HS-5 (cell line): ENCODE data around the gene LAPTM5.

ENCODE experiments used
- DNase-seq: peaks from one replicate; pipeline ENCODE4 v3.0.0-alpha.2; 2012; ENCODE audit warnings: low read depth

The LAPTM5 gene

DNA sequence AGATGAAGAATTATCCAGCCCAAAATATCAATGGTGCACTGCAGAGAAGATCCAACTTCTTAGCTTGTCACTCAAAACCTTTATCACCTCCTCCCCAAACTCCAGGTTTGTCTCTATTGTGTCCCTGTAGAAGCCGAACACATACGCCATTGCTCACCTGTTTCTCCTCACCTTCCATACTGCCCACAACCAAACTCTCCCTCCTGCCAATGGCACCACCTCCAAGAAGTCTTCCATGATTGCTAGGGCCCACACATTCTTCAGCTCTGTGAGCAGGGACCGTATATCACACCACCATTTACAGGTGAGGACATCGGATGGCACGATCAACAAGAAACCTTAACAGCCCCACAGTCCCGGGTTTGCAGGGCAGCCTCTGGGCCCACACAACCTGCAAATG, 2.2 kb downstream of the LAPTM5 start:
- no peak for DNase-seq

DNA sequence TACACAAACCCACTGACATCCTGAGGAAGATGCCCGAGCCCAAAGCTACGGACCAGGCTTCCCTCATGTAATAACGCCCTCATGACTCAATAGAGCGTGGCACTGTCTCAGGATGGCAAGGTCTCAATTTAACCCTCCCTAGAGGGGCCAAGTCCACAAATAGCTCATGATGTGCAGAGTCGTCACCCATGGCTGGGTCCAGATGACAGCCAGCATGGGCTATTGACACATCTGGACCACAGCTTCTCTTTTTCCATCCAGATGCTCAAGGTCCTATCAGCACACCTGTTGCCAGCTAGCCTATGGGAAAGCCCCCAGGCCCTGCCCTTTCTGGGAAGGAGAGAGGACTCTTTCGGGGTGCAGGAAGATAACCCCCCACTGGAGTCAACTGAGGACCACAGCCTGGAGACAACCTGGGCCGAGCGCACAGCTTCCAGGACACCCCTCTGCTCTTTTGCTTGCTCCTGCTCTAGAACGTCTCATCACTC, 2.8 kb downstream of the LAPTM5 start:
- DNase-seq = no peak

- DNase-seq = no peak
Measured at GRCh38 chr1:30753660-30754123, 3.9 kb downstream of the LAPTM5 start.

DNA sequence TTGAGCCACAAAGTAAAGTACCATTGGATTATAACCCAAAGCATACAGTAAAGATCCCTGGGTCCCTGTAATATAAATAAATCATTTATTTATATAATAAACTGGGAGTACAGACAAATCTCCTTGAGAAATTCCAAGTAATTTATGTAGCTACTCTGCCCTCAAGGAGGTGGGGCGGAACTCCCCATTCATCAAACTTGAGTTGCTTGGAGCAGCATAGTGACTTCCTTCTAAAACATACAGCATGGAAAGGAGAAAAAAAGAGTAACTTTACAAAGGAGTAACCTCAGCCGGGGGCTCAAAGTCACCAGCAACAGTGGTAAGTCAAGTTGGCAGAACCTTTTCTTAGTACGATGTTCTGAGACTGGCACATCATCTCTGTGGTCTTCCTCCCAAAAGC, 4.5 kb downstream of the LAPTM5 start:
- no peak for DNase-seq

- DNase-seq = no peak
Measured at GRCh38 chr1:30752651-30752908, 5.0 kb downstream of the LAPTM5 start.

GRCh38 chr1:30751830-30752650, 5.5 kb downstream of the LAPTM5 start:
- DNase-seq = no peak

DNA sequence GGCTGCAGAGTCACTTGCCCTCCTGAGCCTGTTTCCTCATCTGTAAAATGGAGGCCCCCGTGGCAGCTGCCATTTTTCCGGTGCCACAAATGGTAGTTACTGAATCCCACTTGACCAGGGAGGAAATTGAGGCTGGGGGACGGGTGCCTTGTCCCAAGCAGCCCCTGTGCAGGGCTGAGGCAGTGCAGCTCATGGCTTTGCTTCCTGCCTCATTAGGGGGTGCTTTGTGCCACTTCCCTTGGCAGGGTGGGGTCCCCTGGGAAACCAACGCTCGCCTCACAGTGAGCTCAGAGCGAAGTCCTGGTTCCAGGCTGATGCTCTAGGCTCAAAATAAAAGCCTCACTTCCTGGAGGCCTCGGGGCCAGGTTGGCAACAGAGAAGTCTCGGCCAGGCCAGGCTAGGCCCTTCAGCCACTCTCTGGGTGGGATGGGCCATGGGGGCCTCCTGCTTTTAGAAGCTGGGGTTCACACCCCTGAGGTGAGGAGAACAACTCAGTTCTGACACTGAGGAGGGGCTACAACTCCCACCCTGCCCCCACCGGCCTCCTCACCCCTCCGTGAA, 6.8 kb downstream of the LAPTM5 start:
- no peak for DNase-seq

GRCh38 chr1:30749691-30750583, 7.6 kb downstream of the LAPTM5 start:
- no peak for DNase-seq

DNA sequence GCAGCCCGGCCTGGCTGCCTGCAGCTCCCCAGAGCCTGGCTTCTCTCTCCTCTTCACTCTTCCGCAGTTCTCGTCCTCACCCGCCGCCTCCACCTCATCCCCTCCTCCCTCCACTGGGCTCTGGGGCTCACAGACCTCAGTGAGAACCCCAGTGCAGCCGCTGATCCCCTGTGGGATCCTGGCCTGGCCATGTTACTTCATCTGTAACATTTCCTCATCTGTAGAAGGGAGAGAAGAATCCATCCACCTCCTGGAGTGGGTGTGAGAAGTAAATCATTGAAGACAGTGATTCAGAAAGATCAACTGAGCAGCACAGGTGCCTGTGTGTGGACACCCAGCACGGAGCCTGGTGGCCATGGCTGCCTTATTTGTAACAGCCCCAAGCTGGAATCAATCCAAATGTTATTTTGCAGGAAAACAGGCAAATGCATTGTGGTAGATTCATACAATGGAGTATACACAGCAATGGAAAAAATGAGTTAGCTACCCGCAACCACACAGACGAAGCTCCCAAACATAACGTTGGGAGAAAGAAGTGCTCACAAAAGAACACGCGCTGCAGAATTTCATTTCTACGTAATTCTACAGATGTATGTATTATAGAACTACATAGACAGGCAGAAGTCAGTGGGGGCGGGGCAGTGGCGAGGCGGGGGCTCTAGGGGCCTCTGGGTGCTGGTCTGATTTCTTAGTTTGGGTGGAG, 8.7 kb downstream of the LAPTM5 start:
- no peak for DNase-seq

DNA sequence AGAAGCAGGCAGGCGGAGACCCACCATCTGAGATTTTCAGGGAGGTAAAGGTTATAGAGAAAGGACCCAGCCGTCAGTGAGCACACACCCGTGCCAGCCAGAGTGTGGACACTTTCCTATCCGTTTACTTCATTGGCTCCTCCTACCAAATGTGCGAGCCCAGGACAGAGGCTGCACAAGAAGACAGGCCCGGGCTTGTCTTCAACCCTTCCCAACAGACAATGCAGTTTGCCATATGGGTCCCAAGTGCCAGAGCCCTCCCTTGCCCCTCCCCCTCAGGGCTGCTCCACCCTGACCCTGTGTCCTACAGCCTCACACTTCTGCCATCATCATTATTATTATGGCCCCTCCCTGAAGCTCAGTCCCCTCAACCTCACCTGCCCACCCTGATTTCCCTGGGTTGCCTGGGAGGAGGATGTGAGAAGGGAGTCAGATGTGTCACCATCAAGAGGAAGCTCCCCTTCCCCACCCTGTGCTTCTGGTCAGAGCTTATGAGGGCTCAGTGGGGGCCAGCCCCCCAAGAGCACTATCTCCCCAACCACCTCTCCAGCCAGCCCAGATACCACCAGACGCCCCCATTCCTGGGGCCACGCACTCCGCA, 9.4 kb downstream of the LAPTM5 start:
- DNase-seq = no peak

DNA sequence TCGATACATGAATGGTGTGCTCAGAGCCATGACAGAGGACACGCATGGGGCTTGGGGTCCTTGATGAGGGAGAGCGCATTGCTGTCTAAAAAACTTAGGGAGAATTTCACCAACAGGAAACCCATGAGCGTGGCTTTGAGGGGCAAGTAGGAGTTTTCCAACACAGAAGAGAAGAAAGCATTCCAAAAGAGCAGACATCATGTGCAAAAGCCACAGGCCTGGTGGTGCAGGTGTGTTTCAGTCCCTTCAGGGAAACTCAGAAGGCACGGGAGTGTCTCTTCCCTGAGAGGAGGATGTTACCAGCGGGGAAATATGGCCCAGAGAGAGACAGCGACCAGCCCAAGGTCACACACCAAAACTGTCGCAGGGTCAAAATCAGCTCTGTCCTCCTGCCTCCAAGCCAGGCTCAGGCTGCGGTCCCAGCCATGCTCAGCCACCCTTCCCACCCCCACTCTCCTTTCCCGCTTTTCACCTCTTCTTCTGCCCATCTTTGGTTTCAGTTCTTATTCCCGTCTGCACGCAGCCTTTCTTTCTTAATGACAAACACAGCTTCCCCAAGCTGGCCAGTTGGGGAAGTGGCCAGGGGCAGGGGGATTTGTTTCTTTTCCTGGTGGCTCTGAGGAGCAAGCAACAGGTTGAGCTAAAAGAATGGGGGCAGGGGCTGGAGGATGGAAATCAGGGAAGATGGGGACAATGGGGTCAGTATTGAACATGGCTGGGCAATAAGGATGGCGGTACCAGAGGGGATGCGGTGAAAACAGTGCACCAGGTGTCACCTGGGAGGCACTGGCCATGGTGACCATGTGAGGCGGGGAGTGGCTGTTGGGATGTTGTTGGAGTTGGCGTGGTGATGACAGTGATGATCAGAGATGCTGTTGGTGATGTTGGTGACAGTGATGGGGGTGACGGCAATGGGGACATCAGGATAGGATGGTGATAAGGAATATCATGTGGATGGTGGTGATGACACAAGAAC, 10.3 kb downstream of the LAPTM5 start:
- DNase-seq = no peak

DNA sequence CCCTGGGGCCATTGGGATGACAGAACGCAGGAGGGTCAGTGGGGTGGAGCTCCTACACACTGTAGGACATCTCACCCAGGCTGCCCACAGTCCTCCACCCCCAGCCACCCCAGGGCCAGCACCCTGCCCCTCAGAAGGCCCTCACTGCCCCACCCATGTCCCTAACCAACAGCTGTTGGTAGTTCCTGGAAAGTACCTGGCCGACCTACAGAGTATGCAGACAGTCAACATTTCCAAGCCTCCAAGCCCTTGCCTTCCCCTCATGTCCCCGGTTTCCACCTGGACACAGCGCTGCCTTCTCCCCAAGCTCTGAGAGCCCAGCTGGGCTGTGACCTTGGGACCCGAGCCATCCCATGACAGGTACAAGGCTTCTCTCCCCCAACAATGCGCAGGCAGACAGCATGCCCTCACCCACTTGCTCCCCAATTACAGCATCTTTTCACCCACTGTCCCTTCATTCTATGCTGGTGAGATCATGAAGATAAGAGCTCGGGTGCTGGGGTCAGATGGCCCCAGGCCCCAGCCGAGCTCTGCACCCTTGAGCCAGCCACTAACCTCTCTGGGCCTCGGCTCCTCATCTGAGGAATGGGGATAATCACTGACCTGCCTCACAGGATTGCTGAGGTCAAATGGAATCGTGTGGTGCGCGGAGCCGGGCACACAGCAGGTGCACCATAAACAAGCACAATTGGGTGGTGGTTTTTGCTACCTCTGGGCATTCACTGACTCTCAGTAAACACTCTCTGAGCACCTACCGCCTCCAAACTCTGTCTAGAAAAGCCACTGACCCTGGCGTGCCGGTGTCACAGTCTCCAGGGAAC, 11.2 kb downstream of the LAPTM5 start:
- DNase-seq = no peak

DNA sequence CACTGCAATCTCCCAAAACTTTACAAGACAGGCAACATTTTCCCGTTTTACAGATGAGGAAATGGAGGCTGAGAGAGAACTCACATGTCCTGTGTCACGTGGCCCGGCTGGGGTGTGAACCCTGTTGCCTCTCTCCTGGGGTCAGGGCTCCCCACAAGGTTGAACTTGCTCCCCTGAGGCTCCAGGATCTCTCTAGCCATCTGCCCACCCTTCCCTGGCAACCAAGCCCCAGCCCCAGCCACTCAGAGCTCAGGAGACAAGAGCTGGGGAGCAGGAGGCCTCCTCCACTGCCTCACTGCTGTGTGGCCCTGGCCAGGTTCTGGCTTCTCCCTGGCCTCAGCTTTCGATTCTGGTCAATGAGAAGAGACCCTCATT, 11.8 kb downstream of the LAPTM5 start:
- no peak for DNase-seq

DNA sequence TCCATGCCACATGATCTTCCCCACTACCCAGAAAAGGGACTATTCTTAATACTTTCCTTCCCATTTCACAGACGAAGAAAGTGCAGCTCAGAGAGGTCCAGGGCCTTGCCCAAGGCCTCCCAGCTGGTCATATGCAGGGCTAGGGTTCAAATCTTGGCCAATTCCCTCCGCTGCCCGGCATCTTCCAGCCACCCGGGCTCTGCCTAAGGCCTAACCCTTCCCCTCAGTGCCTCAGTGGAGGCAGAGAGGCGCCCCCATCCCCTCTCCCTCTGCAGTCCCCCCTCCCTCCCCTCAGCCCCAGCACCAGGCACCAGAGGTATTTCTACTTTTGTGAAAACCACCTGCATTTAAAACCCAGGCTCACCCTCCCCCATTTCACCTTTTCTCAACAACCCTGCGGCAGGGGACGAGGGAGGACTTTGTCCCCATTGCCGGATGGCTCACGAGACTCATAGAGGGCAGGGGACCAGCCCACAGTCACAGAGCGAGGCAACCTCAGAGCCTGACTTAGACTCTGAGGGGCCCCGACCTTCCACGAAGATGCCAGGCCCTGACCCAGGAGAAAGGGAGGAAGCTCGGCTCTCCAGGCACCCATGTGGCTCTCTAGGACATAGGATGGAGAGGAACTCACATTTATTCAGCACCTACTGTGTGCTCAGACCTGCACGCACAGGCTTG, 12.3 kb downstream of the LAPTM5 start:
- DNase-seq = no peak

GRCh38 chr1:30744060-30744756, 13.4 kb downstream of the LAPTM5 start:
- no peak for DNase-seq

DNA sequence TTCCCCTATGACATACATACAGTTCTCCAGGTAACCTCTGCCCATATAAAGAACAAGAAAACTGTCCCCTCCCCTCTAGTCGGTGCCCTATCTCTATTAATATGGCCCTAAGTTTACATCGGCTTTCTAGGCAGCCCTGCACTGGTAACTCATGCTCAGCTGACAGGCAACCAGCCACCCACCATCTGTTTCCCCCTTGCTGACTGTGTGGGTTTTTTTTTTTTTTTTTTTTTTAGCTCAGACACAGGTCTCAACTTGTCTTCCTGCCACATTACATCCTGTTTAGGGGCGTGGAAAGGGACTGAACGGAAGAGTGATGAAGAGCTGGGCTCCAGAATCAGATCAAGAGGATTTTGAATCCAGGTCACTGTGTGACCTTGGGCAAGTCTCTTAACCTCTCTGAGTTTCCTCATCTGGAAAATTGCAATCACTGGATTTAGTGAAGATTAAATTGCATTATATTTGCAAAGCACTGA, 14.0 kb downstream of the LAPTM5 start:
- no peak for DNase-seq

- DNase-seq = no peak
Measured at GRCh38 chr1:30742963-30743559, 14.5 kb downstream of the LAPTM5 start.
